GM18870 (cell line): ENCODE data around the gene MROH2A.

Experiments used
- ATAC-seq: cut with Tn5 transposase; IDR thresholded peaks from one replicate; pipeline ENCODE4 v1.9.1; 2021; ENCODE audit warnings: moderate library complexity; ENCODE audit not compliant: unreplicated experiment

The MROH2A gene

DNA sequence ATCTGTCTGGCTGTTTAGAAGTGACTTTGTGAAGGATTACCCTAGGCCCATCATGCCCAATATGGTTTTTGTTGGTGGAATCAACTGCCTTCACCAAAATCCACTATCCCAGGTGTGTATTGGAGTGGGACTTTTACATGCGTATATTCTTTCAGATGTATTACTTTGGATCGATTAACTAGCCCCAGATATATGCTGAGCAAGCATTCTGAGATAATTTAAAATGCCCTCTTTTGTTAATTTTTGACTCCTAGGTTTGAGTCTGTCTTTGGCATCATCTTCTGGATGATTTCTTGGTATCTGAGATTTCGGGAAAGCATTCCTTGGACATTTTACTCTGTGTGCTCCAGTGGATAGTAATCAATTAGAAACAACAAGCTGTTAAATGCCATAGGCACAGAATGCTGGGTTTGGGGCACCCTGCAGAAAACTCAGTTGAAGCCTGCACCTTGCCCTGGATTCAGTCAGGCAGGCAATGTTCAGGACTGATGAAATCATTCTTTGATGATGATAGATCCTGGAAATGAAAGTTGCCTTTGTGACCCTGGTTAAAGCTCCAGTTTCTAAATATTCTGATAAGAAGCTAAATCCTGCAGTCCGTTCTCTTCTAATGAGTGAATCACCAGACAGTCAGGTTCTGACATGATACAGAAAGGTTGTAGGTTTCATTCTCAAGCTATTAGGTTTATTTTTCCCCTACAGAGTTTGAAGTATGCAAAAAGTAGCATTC lies 16.9 kb upstream of the MROH2A start:
- ATAC-seq: no peak

GRCh38 chr2:233764264-233764663 lies 13.9 kb upstream of the MROH2A start:
- ATAC-seq: no peak

DNA sequence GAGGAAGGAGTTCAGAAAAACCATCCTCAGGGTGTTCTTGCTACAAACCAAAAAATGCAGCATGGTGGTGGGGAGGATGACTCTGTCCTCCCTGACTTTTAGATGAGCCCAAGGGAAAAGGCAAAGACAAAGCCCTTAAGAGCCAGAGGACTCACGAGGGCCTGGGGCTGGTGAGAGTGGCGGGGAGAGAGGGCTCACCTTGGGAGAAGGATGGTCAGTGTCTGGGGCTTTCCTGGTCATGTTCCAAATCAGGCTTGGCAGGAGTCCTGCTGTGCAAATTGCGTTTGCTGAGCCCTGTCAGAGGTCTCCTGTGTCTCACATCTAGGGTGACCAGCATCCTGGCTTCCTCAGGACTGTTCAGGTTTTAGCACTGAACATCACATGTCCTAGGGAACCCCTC lies 13.4 kb upstream of the MROH2A start:
- no peak for ATAC-seq

GRCh38 chr2:233766416-233766815 lies 11.7 kb upstream of the MROH2A start:
- no peak for ATAC-seq

GRCh38 chr2:233768076-233768475 lies 10.1 kb upstream of the MROH2A start:
- no peak for ATAC-seq

DNA sequence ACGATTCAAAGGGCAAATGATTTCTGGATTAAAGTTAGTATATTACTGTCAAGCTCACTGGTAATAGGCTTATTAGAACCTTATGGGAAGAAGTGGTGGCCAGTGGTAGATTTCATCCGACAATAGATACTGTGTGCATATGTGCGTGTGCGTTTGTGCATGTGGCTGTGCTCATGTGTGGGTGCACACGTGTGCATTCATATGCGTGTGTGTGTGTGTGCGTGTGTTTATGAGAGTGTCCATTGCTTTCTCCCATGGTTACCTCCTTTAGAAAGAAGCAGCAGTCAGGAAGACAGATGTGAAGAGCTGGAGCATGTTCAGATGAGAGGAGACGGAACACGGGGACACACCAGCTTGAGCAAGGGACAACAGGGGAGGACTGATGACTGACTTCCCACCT lies 8.9 kb upstream of the MROH2A start:
- ATAC-seq: no peak

- no peak for ATAC-seq
Measured at GRCh38 chr2:233772153-233772552, 6.0 kb upstream of the MROH2A start.

DNA sequence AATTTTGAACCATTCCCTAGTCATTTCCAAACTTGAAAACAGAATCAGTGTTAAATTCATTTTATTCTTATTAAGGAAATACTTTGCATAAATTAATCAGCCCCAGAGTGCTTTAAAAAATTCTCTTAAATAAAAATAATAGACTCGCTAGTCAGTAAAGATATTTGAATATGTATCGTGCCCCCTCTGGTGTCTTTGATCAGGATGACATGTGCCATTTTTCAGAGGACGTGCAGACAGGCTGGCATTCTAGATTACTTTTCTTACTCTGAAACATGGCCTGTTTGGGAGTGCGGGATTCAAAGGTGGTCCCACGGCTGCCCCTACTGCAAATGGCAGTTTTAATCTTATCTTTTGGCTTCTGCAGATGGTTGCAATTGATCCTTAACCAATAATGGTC lies 5.5 kb upstream of the MROH2A start:
- ATAC-seq: no peak

- ATAC-seq: no peak
Measured at GRCh38 chr2:233773854-233774253, 4.3 kb upstream of the MROH2A start.

- no peak for ATAC-seq
Measured at GRCh38 chr2:233775414-233775813, 2.7 kb upstream of the MROH2A start.

GRCh38 chr2:233779722-233780121 lies 1.6 kb downstream of the MROH2A start:
- ATAC-seq: no peak

DNA sequence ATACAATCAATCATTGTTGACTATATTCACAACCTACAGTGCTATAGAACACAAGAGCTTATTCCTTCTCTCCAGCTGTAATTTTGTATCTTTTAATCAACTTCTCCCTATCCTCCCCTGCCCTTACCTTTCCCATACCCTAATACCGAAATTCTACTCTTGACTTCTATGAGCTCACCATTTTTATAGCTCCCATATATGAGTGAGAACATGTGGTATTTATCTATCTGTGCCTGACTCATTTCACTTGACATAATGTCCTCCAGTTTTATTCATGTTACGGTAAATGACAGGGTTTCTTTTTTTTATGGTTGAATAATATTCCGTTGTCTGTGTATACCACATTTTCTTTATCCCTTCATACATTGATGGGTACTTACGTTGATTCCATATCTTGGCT lies 2.6 kb downstream of the MROH2A start:
- ATAC-seq: no peak

- no peak for ATAC-seq
Measured at GRCh38 chr2:233789554-233789953, 11.4 kb downstream of the MROH2A start.

- ATAC-seq: no peak
Measured at GRCh38 chr2:233791151-233791882, 13.2 kb downstream of the MROH2A start.

GRCh38 chr2:233791883-233792329 lies 13.8 kb downstream of the MROH2A start:
- no peak for ATAC-seq

- no peak for ATAC-seq
Measured at GRCh38 chr2:233792720-233793119, 14.6 kb downstream of the MROH2A start.

DNA sequence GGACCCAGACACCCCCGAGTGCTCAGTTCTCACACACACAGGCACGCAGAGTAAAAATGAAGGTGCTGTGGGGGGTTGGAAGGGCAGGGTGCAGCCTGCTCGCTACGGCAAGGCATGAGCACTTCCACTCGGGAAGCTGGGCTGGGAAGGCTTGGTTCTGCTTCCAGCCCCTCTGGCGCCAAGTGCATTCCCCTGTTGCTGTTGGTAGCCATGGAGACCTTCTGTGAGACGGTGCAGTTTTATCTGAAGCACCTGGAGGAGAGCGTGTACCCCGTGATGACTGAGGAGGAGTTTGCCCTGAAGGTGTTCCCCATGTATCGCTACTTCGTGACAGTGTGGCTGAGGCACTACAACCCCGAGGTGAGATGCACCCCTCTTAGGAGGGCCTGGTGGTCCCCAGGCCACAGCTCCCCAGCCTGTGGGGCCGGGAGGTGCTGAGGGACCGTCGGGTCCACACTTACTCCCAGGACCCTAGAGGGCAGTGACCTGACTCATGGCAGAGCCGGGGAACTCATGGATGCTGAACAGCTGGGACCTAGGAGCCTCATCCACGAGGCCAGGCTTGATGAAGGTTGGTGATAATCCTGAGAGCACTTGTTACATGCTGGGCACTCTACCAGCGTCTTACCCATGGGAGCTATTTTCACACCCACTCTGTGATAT lies 15.5 kb downstream of the MROH2A start:
- no peak for ATAC-seq

DNA sequence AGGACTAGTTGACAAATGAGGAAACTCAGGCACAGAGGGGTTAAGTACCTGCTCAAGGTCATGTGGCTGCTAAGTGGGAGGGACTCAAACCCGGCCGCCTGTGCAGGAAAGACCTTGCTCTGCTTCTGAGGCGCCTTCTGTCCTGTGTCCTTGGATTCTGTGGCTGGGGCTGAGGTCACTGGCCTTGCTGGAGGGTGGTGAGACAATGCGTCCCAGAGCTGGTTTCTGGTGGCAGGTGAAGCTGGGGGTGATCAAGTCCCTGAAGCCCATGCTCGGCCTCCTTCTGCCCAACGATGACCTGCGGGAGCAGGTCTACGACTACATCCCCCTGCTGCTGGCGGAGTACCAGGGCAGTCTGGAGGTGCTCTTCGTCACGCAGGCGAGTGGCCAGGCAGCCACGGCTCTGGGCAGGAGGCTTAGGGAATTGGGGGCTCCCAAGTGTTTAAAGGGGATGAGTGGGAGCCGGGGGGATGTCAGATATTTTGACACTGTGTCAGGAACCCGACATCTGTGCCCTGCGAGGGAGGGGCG lies 16.1 kb downstream of the MROH2A start:
- ATAC-seq: no peak

- ATAC-seq: no peak
Measured at GRCh38 chr2:233795735-233796171, 17.6 kb downstream of the MROH2A start.

GRCh38 chr2:233796254-233796653 lies 18.1 kb downstream of the MROH2A start:
- ATAC-seq: no peak

- ATAC-seq: no peak
Measured at GRCh38 chr2:233798335-233799086, 20.4 kb downstream of the MROH2A start.
